GM12878 (cell line): ENCODE data around the gene WNK1. TPM values are rescaled to one million over a fixed set of nuclear protein-coding genes. Genes with fewer than 3 reads are reported as not detected.

ENCODE experiments used
- ATAC-seq: fragments of 200-7000 bp; cut with Tn5 transposase; 3 replicates; pipeline ENCODE4 v1.9.1; 2020; ENCODE audit warnings: mild to moderate bottlenecking, moderate library complexity
- BruUV-seq: library from RNA; stranded (reverse); fragments of 400-500 nt; replicated peaks from 2 replicates; lab custom pipeline; 2021; lab: Mats Ljungman, UMichigan
- CTCF ChIA-PET: fragments of 300-600 bp; sonication (Branson Sonifier 250); formaldehyde crosslinking; extraction: SDS; loops from one replicate; lab custom pipeline; 2021; ENCODE audit warnings: inconsistent platforms; lab: Yijun Ruan, JAX
- POLR2A ChIA-PET: fragments of 350-600 bp; formaldehyde crosslinking; extraction: SDS; loops from one replicate; lab custom pipeline; 2021; ENCODE audit warnings: inconsistent platforms; lab: Charles Lee
- RAD21 ChIA-PET: fragments of 300-600 bp; sonication (Branson Sonifier 250); formaldehyde crosslinking; loops from one replicate; lab custom pipeline; 2023; ENCODE audit warnings: antibody characterized with exemption; ENCODE audit not compliant: unreplicated experiment; lab: Charles Lee
- SMC1A ChIA-PET: fragments of 300-600 bp; sonication (Branson Sonifier 250); formaldehyde crosslinking; loops from one replicate; lab custom pipeline; 2023; ENCODE audit not compliant: unreplicated experiment, uncharacterized antibody; lab: Charles Lee
- DNase-seq: peaks from one replicate; pipeline ENCODE4 v3.0.0-alpha.2; 2011; ENCODE audit warnings: low read depth, low spot score
- FAIRE-seq: peaks from 3 replicates; lab custom pipeline; 2011; peaks lifted over from hg19 to GRCh38; lab: Jason Lieb, UNC
- H2AFZ ChIP-seq: 2 replicates; pipeline ENCODE4 v1.6.0; 2011; ENCODE audit warnings: low read depth, low read length, control low read depth; ENCODE audit not compliant: control insufficient read depth
- H3K27ac ChIP-seq: 2 replicates; pipeline ENCODE4 v1.5.1; 2011; ENCODE audit warnings: control low read depth; ENCODE audit not compliant: control insufficient read depth, insufficient read depth
- H3K27me3 ChIP-seq, 2 experiments: replicated peaks in 1 of 2; 2 replicates each; pipeline versions ENCODE4 v1.6.0 to v1.6.1; 2011; ENCODE audit warnings: low read length in 1 of 2; ENCODE audit not compliant: control insufficient read depth in 2 of 2, insufficient read depth in 2 of 2
- H3K36me3 ChIP-seq, 2 experiments: 2 replicates each; pipeline ENCODE4 v1.5.1; 2011; ENCODE audit warnings: low read length in 1 of 2; ENCODE audit not compliant: control insufficient read depth in 2 of 2, insufficient read depth in 2 of 2
- H3K4me1 ChIP-seq: 2 replicates; pipeline ENCODE4 v1.6.1; 2011; ENCODE audit warnings: mild to moderate bottlenecking, low read length, moderate library complexity, mixed read lengths; ENCODE audit not compliant: control insufficient read depth, insufficient read depth
- H3K4me2 ChIP-seq: 2 replicates; pipeline ENCODE4 v1.6.0; 2011; ENCODE audit warnings: control low read depth; ENCODE audit not compliant: control insufficient read depth, insufficient read depth
- H3K4me3 ChIP-seq: fragments of 200-600 bp; sonication (generic); 2 replicates; pipeline ENCODE4 v1.5.1; 2016
- H3K79me2 ChIP-seq: 2 replicates; pipeline ENCODE4 v1.6.0; 2011; ENCODE audit warnings: low read length; ENCODE audit not compliant: control insufficient read depth, insufficient read depth
- H3K9ac ChIP-seq: 2 replicates; pipeline ENCODE4 v1.8.0; 2011; ENCODE audit warnings: low read length, control low read depth, mixed read lengths; ENCODE audit not compliant: control insufficient read depth, insufficient read depth
- H3K9me3 ChIP-seq: replicated peaks from 3 replicates; pipeline ENCODE4 v1.5.1; 2011; ENCODE audit warnings: mild to moderate bottlenecking, low read length; ENCODE audit not compliant: control insufficient read depth, insufficient read depth
- H4K20me1 ChIP-seq: 2 replicates; pipeline ENCODE4 v1.6.0; 2011; ENCODE audit not compliant: control insufficient read depth, insufficient read depth
- EZH2 ChIP-seq: IDR thresholded peaks from 2 replicates; pipeline ENCODE4 v1.6.1; 2012; ENCODE audit warnings: low read depth, mild to moderate bottlenecking, control low read depth, inconsistent platforms, low read length, borderline replicate concordance; ENCODE audit not compliant: control insufficient read depth
- FOS ChIP-seq: IDR thresholded peaks from 3 replicates; pipeline ENCODE4 v1.6.1; 2011; ENCODE audit warnings: borderline replicate concordance; ENCODE audit not compliant: insufficient read length; ENCODE audit errors: extremely low read depth
- HSF1 ChIP-seq: fragments of 150-350 bp; IDR thresholded peaks from 2 replicates; pipeline ENCODE4 v1.6.1; 2014; ENCODE audit warnings: mild to moderate bottlenecking, low read depth, low read length
- IKZF1 ChIP-seq: fragments of 450-650 bp; conservative IDR thresholded peaks from 2 replicates; pipeline ENCODE4 v1.6.1; 2017; ENCODE audit warnings: antibody characterized with exemption, mild to moderate bottlenecking
- MEF2B ChIP-seq: fragments of 450-650 bp; IDR thresholded peaks from 2 replicates; pipeline ENCODE4 v1.6.1; 2018; ENCODE audit warnings: mild to moderate bottlenecking, moderate library complexity; ENCODE audit not compliant: partially characterized antibody, poor library complexity, severe bottlenecking
- NFYA ChIP-seq: IDR thresholded peaks from 2 replicates; pipeline ENCODE4 v1.6.1; 2011; ENCODE audit warnings: low read depth, mild to moderate bottlenecking, low read length, improper control_type of control experiment, borderline replicate concordance
- PBX3 ChIP-seq: IDR thresholded peaks from 2 replicates; pipeline ENCODE4 v1.6.1; 2011; ENCODE audit warnings: mild to moderate bottlenecking, low read depth, low read length, moderate library complexity; ENCODE audit not compliant: insufficient replicate concordance
- RFX5 ChIP-seq: IDR thresholded peaks from 2 replicates; pipeline ENCODE4 v1.6.1; 2011; ENCODE audit warnings: low read depth, low read length, improper control_type of control experiment
- SMAD5 ChIP-seq: IDR thresholded peaks from 2 replicates; pipeline ENCODE4 v1.6.1; 2016; ENCODE audit warnings: antibody characterized with exemption, low read depth
- SUPT20H ChIP-seq: IDR thresholded peaks from 2 replicates; pipeline ENCODE4 v1.6.1; 2011; ENCODE audit warnings: low read depth, mild to moderate bottlenecking, low read length, moderate library complexity, borderline replicate concordance; ENCODE audit not compliant: control insufficient read depth
- TARDBP ChIP-seq: IDR thresholded peaks from 2 replicates; pipeline ENCODE4 v1.6.1; 2016; ENCODE audit warnings: borderline replicate concordance
- ZBTB4 ChIP-seq: fragments of 450-650 bp; formaldehyde crosslinking; IDR thresholded peaks from 2 replicates; pipeline ENCODE4 v1.4.0; 2022; ENCODE audit warnings: mild to moderate bottlenecking, moderate library complexity
- WGBS: methylation state at CpG from one replicate; pipeline ENCODE4 v1.1.6; 2016; ENCODE audit warnings: low lambda C conversion rate; ENCODE audit not compliant: insufficient replicate concordance, insufficient coverage; ENCODE audit errors: missing lambda C conversion rate; 5-methylcytosine and 5-hydroxymethylcytosine counted together
- in situ Hi-C: fragments of 300-500 bp; cut with MboI; formaldehyde crosslinking; loops from 9 replicates; pipeline ENCODE4 v1.14.3; 2018; ENCODE audit warnings: mixed read lengths
- intact Hi-C: fragments of 100-400 bp; cut with micrococcal nuclease; formaldehyde crosslinking; loops from one replicate; pipeline ENCODE4 v1.14.2; 2022; ENCODE audit not compliant: unreplicated experiment
- polyA plus RNA-seq, 11 experiments: library from polyadenylated mRNA; depleted of rRNA in 4 of 11; unstranded in 6 of 11; stranded (reverse) in 5 of 11; fragments of >200 nt; fragmentation: Nextera tagmentation in 4 of 11; fragmentation: Illumina TruSeq in 1 of 11; extraction: Ambion mirVana in 4 of 11; extraction: Trizol in 1 of 11; gene quantifications; 1 replicate in 1 of 11; 2 replicates in 10 of 11; pipeline versions ENCODE4 v1.2.1 to v1.2.3, GENCODE V29; 2011 to 2016; ENCODE audit warnings: inconsistent platforms in 2 of 11, missing spikeins in 2 of 11, low read depth in 1 of 11
- total RNA-seq, 4 experiments: library from RNA; depleted of rRNA in 3 of 4; stranded (reverse); fragments of >200 nt in 3 of 4; fragmentation: Illumina TruSeq in 1 of 4; extraction: Trizol in 1 of 4; gene quantifications; 2 replicates each; pipeline versions ENCODE4 v1.2.1 to v1.2.3, GENCODE V29; 2013 to 2021

WNK1 gene
- total and polyA plus RNA-seq, 10 of the 15 experiments (the other 5 are each of a cell fraction or from before 2014, with no cell fraction given), result 9.6 to 151 (median 86.6) TPM

- no peak for TF ChIP-seq PBX3
- no peak for TF ChIP-seq MEF2B
- no peak for TF ChIP-seq NFYA
- no peak for TF ChIP-seq IKZF1
Measured at GRCh38 chr12:725076-725475, 27.3 kb upstream of the WNK1 start (continued).

GRCh38 chr12:726281-727140, 25.9 kb upstream of the WNK1 start:
- TF ChIP-seq TARDBP (no peak), PBX3 (no peak), FOS (no peak), EZH2 (no peak), SUPT20H (no peak), SMAD5 (no peak), ZBTB4 (CRISPR knock-in tag) (no peak), HSF1 (no peak), RFX5 (no peak)
- Histone ChIP-seq H3K27me3 (no peaks in the 10 kb centered on the region), H3K4me1 (peaks cover 25% of the 10 kb centered on the region), H4K20me1 (no peaks in the 10 kb centered on the region), H3K9ac (no peak overlapping the region), H3K79me2 (no peaks in the 10 kb centered on the region), H3K36me3 (no peaks in the 10 kb centered on the region), H3K27ac (no peak overlapping the region), H3K9me3 (no peaks in the 10 kb centered on the region; the same call in 2 of the 3 replicates), H3K4me2 (no peak overlapping the region), H2AFZ (no peak overlapping the region; the same call in 1 of the 2 replicates), H3K4me3 (no peak overlapping the region)
- in situ Hi-C loops, result no loop called here
- DNase-seq (no peak), ATAC-seq (no peak), FAIRE-seq (no peak)
- ChIA-PET SMC1A (interaction anchor here (0.6 to 8.3 kb wide), 7 partner anchors 14 to 279 kb away, joined by 4 to 133 read pairs (median 5); no protein-coding TSS in a partner anchor), POLR2A (interaction anchor here (0.5 to 3.9 kb wide), 7 partner anchors 10 to 52 kb away, joined by 3 to 21 read pairs (median 3); no protein-coding TSS in a partner anchor), RAD21 (interaction anchor here (1.7 to 1.8 kb wide), 2 partner anchors 24 to 45 kb away, joined by 4 to 12 read pairs; no protein-coding TSS in a partner anchor), CTCF (interaction anchor here (0.8 to 3.3 kb wide), 7 partner anchors 11 to 112 kb away, joined by 3 to 13 read pairs (median 7); no protein-coding TSS in a partner anchor)
- no TSS peak for BruUV-seq
- 97% methylated on average over 5 of the region's 5 CpGs for WGBS
- intact Hi-C loops, result no loop called here
